Fibroblast of lung (primary cell): ENCODE data around the gene SFI1.

ENCODE experiments used
- EZH2 ChIP-seq: IDR thresholded peaks from 2 replicates; pipeline ENCODE4 v1.5.1; 2012; ENCODE audit warnings: low read length, control low read depth, mild to moderate bottlenecking; ENCODE audit errors: missing control alignments
- TF ChIP-seq, protein P1 (sequence below), 2 donors: IDR thresholded peaks in 1 of 2; conservative IDR thresholded peaks in 1 of 2; 1 replicate in 1 of 2; 2 replicates in 1 of 2; pipeline ENCODE4 v1.5.1; 2011 to 2012; ENCODE audit warnings: low read length in 2 of 2, control low read depth in 1 of 2, inconsistent platforms in 1 of 2, low read depth in 1 of 2, mild to moderate bottlenecking in 1 of 2

DNA sequence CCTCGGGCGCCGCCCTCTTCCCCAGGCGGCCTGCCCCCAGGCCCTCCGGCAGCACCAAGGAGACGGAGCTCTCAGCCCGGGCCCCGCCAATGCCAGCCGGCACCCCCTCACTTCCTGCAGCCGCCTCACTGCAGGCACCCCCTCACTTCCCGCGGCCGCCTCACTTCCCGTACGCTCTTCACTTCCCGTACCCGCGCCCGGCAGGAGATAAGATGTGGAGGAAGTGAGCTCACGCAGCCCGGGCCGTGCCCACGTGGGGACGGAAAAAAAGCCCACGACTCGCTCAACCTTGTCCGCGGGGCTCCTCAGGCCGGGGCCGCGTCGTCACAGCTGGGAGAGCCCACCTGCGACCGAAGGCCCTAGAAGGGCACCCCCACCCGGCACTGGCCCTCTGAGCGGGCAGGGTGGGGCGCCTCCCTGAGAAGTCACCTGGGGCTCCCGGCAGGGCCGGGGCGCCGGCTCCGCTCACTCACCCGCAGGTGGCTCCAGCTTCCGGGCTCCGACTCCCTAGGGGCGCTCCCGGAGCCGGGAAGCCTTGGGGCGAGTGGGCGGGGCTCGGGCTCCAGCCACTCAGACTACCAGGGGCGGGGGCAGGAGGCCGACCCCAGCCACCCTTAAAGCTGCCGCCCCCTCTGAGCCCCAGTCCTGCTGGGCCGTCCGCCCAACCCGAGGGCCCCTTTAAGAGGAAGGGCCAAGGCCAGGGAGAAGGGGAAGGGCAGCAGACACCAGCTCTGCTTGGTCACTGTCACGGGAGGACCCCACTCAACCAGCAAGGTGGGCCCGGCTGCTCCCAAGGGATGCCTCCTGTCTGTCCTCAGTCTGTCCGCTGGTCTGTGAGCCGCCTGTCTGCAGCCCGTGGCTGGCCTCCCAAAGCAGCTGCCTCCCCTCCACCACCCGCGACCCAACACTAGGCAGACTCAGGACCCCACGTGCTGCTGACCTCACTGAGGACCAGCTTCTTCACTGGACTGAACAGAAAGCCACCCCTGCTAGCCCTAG lies 134.3 kb downstream of the SFI1 start:
- TF ChIP-seq, protein P1, sequence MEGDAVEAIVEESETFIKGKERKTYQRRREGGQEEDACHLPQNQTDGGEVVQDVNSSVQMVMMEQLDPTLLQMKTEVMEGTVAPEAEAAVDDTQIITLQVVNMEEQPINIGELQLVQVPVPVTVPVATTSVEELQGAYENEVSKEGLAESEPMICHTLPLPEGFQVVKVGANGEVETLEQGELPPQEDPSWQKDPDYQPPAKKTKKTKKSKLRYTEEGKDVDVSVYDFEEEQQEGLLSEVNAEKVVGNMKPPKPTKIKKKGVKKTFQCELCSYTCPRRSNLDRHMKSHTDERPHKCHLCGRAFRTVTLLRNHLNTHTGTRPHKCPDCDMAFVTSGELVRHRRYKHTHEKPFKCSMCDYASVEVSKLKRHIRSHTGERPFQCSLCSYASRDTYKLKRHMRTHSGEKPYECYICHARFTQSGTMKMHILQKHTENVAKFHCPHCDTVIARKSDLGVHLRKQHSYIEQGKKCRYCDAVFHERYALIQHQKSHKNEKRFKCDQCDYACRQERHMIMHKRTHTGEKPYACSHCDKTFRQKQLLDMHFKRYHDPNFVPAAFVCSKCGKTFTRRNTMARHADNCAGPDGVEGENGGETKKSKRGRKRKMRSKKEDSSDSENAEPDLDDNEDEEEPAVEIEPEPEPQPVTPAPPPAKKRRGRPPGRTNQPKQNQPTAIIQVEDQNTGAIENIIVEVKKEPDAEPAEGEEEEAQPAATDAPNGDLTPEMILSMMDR (conservative IDR thresholded peaks at IDR 0.05 in 1 of 2, IDR thresholded peaks at IDR 0.05 in 1 of 2; ENCODE audit: low read depth in 1 of 2, low read length in 2 of 2) = no peak
- TF ChIP-seq EZH2 = no peak
